HL-60/S4 (cell line): Measurements from ENCODE around the gene REM1.
"Not testable (repeated sequence)": the region's sequence is repeated elsewhere in the genome, so short reads cannot be mapped to it uniquely, and the experiment has no call there.

Source experiments
- in situ Hi-C: fragments of 300-500 bp; cut with MboI; formaldehyde crosslinking; loops from 2 replicates; pipeline ENCODE4 v1.14.3; 2022; ENCODE audit warnings: low sequenced_read_pairs

Gene REM1

GRCh38 chr20:31484001-31484400, 8.9 kb downstream of the REM1 start:
- in situ Hi-C loops = no loop called here

- in situ Hi-C loops = no loop called here
These were observed 10.6 kb downstream of the REM1 start for GRCh38 chr20:31485450-31486339.

DNA sequence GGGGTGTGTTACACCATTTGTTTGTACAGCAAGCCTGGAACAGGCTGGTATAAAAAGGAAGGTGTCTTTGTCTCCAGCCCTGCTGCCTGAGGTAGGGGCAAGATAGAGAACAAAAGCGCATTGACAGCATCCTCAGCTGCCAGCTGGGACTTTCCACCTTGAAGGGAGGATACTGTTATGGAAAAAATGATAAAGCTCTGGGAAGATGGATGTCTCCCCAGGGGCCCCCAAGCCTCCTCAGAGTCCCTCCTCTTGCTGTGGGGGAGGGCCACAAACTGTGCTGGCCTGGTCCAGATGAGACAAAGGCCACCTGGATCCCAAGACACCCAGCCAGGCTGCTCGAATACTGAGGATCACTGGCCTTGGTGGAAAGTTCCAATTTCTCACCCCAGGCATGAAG, 13.0 kb downstream of the REM1 start:
- in situ Hi-C loops = no loop called here

DNA sequence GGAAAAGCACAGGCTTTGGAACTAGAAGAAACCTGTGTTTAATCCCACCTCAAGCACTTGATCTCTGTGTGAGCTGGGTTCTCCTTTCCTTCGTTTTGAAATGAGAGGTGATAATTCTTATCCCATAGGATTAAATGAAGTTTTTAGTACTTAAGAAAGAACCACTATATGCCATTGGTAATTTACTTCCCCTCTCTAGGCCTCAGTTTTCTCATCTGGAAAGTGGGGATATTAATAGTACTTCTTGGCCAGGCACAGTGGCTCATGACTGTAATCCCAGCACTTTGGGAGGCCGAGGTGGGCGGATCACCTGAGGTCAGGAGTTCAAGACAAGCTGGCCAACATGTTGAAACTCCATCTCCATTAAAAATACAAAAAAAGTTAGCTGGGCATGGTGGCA, 14.1 kb downstream of the REM1 start:
- in situ Hi-C loops = no loop called here

DNA sequence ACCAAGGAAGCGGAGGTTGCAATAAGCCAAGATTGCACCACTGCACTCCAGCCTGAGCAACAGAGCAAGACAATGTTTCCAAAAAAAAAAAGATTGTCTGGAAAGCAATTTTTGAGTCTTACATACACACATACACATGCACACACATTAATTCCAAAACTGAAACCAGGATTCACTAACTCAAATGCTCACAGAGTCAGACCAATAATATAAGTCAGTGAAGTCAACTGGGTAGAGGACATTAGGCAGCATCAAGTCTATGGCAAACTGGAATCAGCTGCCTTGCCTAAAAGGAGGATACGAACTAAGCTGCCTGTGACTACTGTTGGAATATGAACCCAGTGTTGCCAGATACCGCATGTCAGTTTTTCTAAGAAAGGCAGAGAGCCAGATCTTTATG, 15.7 kb downstream of the REM1 start:
- in situ Hi-C loops = no loop called here

DNA sequence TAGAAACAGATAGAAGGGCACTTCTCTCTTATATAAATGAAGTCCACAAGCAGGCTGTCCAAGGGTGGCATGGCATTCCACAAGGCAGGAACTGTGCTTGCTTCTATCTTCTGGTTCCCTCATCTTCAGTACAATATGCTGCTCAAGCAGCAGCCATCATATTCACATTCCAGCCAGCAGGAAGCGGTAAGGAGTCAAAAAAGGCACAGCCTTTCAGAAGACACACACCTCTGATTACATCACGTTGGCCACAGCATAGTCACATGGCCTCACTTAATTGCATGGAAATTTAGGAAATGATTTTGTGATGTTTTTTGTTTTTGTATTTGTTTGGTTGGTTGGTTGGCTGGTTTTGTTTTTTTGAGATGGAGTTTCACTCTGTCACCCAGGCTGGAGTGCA, 19.0 kb downstream of the REM1 start:
- in situ Hi-C loops = no loop called here

GRCh38 chr20:31496761-31497295, 21.7 kb downstream of the REM1 start:
- in situ Hi-C loops = no loop called here

GRCh38 chr20:31497838-31498540, 22.9 kb downstream of the REM1 start:
- in situ Hi-C loops = no loop called here

GRCh38 chr20:31500527-31500926, 25.4 kb downstream of the REM1 start:
- in situ Hi-C loops = no loop called here

- in situ Hi-C loops = not testable (repeated sequence)
These were observed 28.0 kb downstream of the REM1 start for GRCh38 chr20:31502884-31503673.

DNA sequence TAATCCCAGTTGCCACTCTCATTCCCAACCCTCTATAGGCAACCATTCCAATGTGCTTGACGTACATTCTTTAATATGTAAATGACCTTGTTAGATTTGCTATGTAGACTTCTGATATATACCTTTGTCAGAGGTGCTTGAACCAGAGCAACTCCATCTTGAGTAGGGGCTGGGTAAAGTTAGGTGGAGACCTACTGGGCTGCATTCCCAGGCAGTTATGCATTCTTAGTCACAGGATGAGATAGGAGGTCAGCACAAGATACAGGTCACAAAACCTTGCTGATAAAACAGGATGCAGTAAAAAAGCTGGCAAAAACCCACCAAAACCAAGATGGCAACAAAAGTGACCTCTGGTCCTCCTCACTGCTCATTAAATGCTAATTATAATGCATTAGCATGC, 30.8 kb downstream of the REM1 start:
- in situ Hi-C loops = no loop called here

GRCh38 chr20:31508517-31509244, 33.6 kb downstream of the REM1 start:
- in situ Hi-C loops = no loop called here

- in situ Hi-C loops = no loop called here
These were observed 39.3 kb downstream of the REM1 start, which contains the start of gene HM13 for GRCh38 chr20:31514154-31515071. Gene HM13, plus strand, starts transcription at chr20:31514442. Its CDS starts 110 bp downstream, at chr20:31514552.

- in situ Hi-C loops = no loop called here
These were observed 40.1 kb downstream of the REM1 start for GRCh38 chr20:31515072-31515774.

DNA sequence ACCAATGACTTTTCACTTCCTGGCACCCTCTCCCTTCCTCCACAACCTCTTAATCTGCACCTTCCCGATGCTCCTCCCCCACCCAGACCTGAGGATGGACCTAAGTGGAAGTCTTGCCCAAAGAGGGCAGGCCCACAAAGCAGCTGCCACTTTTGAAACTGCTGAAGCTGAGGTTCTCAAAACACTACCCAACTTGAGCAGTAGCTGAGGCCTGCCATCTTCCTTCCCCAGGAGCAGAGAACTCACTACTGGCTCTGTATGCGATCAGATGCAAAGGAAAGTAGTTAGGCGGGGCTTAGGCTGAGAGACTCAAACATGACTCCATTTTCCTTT, 40.7 kb downstream of the REM1 start:
- in situ Hi-C loops = no loop called here

GRCh38 chr20:31516166-31516565, 41.1 kb downstream of the REM1 start:
- in situ Hi-C loops = no loop called here

- in situ Hi-C loops = no loop called here
These were observed 41.6 kb downstream of the REM1 start for GRCh38 chr20:31516651-31517050.

DNA sequence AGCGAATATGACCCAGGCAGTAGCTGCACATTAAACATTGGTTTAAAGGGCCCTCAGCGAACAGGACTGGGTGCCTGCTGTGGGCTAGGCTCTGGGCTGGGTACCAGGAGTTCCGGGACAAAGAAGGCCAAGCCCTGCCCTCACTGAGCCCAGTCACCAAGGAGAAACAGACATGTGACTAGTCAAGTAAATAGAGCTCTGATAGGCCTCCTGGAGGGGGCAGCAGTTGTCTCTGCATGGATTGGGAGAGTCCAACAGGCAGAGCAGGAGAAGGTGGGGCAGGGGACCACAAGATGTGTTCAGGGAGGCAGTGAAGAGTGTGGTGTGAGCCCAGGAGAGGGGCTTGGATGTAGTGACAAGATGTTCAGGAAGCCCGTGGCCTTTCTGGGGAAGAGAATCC, 42.3 kb downstream of the REM1 start:
- in situ Hi-C loops = no loop called here

GRCh38 chr20:31521267-31521666, 46.2 kb downstream of the REM1 start:
- in situ Hi-C loops = not testable (repeated sequence)
